Neural progenitor cell (in vitro differentiated cells): ENCODE data around the gene HEG1. TPM values are rescaled to one million over a fixed set of nuclear protein-coding genes. Genes with fewer than 3 reads are reported as not detected.

Experiments
- DNase-seq: peaks from one replicate; pipeline ENCODE4 v3.0.0-alpha.2; 2016; ENCODE audit warnings: low spot score
- H2AFZ ChIP-seq: fragments of 200-600 bp; sonication (generic); replicated peaks from 2 replicates; pipeline ENCODE4 v1.6.1; 2016; ENCODE audit warnings: antibody characterized with exemption
- H3F3A ChIP-seq: fragments of 200-600 bp; sonication (generic); 2 replicates; pipeline ENCODE4 v1.6.1; 2016; ENCODE audit warnings: antibody characterized with exemption, low read depth
- H3K27ac ChIP-seq: fragments of 200-600 bp; sonication (generic); 2 replicates; pipeline ENCODE4 v1.5.1; 2016; ENCODE audit warnings: mild to moderate bottlenecking
- H3K27me3 ChIP-seq: fragments of 200-600 bp; sonication (generic); 2 replicates; pipeline ENCODE4 v1.6.1; 2016; ENCODE audit warnings: mild to moderate bottlenecking, moderate library complexity
- H3K36me3 ChIP-seq: fragments of 200-600 bp; sonication (generic); 2 replicates; pipeline ENCODE4 v1.5.1; 2016
- H3K4me1 ChIP-seq: fragments of 200-600 bp; sonication (generic); 2 replicates; pipeline ENCODE4 v1.6.1; 2016; ENCODE audit warnings: mixed run types
- H3K4me2 ChIP-seq: fragments of 200-600 bp; sonication (generic); 2 replicates; pipeline ENCODE4 v1.6.1; 2016
- H3K4me3 ChIP-seq: fragments of 200-600 bp; sonication (generic); 2 replicates; pipeline ENCODE4 v1.5.1; 2016
- H3K79me2 ChIP-seq: fragments of 200-600 bp; sonication (generic); 2 replicates; pipeline ENCODE4 v1.6.1; 2016; ENCODE audit warnings: low read depth
- H3K9ac ChIP-seq: fragments of 200-600 bp; sonication (generic); 2 replicates; pipeline ENCODE4 v1.6.1; 2016
- H3K9me3 ChIP-seq: fragments of 200-600 bp; sonication (generic); 2 replicates; pipeline ENCODE4 v1.5.1; 2016; ENCODE audit warnings: low read depth
- H4K20me1 ChIP-seq: fragments of 200-600 bp; sonication (generic); 2 replicates; pipeline ENCODE4 v1.6.1; 2016; ENCODE audit warnings: low read depth
- H3K27ac Mint-ChIP-seq: 3 replicates; pipeline ENCODE4 v1.8.0; 2021; ENCODE audit warnings: mixed read lengths
- H3K27me3 Mint-ChIP-seq: 2 replicates; pipeline ENCODE4 v1.8.0; 2022; ENCODE audit warnings: low read depth, mild to moderate bottlenecking, inconsistent platforms, moderate library complexity, mixed read lengths; ENCODE audit not compliant: insufficient read depth
- H3K36me3 Mint-ChIP-seq: 3 replicates; pipeline ENCODE4 v1.8.0; 2021; ENCODE audit warnings: mixed read lengths
- H3K4me1 Mint-ChIP-seq: 3 replicates; pipeline ENCODE4 v1.8.0; 2021; ENCODE audit warnings: mixed read lengths
- H3K4me3 Mint-ChIP-seq: 3 replicates; pipeline ENCODE4 v1.8.0; 2021; ENCODE audit warnings: mild to moderate bottlenecking, moderate library complexity, mixed read lengths
- H3K9me3 Mint-ChIP-seq: 3 replicates; pipeline ENCODE4 v1.8.0; 2020; ENCODE audit warnings: mixed read lengths
- EZH2 ChIP-seq: fragments of 200-600 bp; sonication (generic); IDR thresholded peaks from 2 replicates; pipeline ENCODE4 v1.6.1; 2017; ENCODE audit warnings: antibody characterized with exemption, mild to moderate bottlenecking, moderate library complexity
- EZH2phosphoT487 ChIP-seq: fragments of 200-600 bp; sonication (generic); IDR thresholded peaks from 2 replicates; pipeline ENCODE4 v1.6.1; 2017; ENCODE audit warnings: antibody characterized with exemption
- total RNA-seq: library from RNA; depleted of rRNA; stranded (reverse); fragments of >200 nt; gene quantifications from 2 replicates; pipeline ENCODE4 v1.2.3, GENCODE V29; 2015; ENCODE audit warnings: low replicate concordance
- TF ChIP-seq, protein P1 (sequence below): fragments of 200-600 bp; sonication (generic); IDR thresholded peaks from 2 replicates; pipeline ENCODE4 v1.5.1; 2017; ENCODE audit warnings: antibody characterized with exemption, mild to moderate bottlenecking

HEG1 gene
- total RNA-seq, 1 donor from 2014 or later, result 11.4 TPM

DNA sequence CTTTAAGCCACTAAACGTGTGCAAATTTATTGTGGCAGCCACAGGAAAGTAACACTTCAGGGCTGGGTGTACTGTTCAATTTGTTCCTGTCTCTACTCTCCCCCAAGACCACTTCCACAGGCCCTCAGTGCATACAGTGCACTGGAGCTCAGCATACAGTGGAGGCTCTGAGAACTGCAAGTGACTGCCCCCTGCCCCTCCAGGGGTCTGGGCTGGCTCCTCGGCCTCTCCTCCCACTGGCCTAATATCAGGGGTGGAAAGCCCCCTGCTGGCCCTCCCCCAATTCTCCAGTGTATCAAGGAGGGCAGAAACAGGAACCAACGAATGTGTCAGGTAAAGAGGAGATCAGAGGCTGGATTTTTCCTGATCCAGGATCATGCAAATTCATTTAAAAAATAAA lies 19.9 kb upstream of the HEG1 start:
- peaks cover 23% of the 10 kb centered on the region for H3K4me1 Mint-ChIP-seq
- Histone ChIP-seq H3K4me3 (no peak overlapping the region), H3K4me1 (peaks cover 13% of the 10 kb centered on the region), H3K9me3 (no peaks in the 10 kb centered on the region), H4K20me1 (no peaks in the 10 kb centered on the region), H3K27me3 (no peaks in the 10 kb centered on the region), H3F3A (no peaks in the 10 kb centered on the region), H3K79me2 (no peaks in the 10 kb centered on the region), H2AFZ (peak overlapping the region; percentile 72), H3K36me3 (no peaks in the 10 kb centered on the region), H3K4me2 (no peak overlapping the region), H3K27ac (no peak overlapping the region), H3K9ac (no peak overlapping the region)
- no peaks in the 10 kb centered on the region for H3K9me3 Mint-ChIP-seq
- H3K4me3 Mint-ChIP-seq, result no peak overlapping the region
- H3K27ac Mint-ChIP-seq, result no peak overlapping the region
- peak; percentile 51 for DNase-seq
- no peaks in the 10 kb centered on the region for H3K36me3 Mint-ChIP-seq
- no peak for TF ChIP-seq EZH2
- TF ChIP-seq, protein P1, sequence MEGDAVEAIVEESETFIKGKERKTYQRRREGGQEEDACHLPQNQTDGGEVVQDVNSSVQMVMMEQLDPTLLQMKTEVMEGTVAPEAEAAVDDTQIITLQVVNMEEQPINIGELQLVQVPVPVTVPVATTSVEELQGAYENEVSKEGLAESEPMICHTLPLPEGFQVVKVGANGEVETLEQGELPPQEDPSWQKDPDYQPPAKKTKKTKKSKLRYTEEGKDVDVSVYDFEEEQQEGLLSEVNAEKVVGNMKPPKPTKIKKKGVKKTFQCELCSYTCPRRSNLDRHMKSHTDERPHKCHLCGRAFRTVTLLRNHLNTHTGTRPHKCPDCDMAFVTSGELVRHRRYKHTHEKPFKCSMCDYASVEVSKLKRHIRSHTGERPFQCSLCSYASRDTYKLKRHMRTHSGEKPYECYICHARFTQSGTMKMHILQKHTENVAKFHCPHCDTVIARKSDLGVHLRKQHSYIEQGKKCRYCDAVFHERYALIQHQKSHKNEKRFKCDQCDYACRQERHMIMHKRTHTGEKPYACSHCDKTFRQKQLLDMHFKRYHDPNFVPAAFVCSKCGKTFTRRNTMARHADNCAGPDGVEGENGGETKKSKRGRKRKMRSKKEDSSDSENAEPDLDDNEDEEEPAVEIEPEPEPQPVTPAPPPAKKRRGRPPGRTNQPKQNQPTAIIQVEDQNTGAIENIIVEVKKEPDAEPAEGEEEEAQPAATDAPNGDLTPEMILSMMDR, result peak; percentile 29
- peaks cover 13% of the 10 kb centered on the region for H3K27me3 Mint-ChIP-seq

DNA sequence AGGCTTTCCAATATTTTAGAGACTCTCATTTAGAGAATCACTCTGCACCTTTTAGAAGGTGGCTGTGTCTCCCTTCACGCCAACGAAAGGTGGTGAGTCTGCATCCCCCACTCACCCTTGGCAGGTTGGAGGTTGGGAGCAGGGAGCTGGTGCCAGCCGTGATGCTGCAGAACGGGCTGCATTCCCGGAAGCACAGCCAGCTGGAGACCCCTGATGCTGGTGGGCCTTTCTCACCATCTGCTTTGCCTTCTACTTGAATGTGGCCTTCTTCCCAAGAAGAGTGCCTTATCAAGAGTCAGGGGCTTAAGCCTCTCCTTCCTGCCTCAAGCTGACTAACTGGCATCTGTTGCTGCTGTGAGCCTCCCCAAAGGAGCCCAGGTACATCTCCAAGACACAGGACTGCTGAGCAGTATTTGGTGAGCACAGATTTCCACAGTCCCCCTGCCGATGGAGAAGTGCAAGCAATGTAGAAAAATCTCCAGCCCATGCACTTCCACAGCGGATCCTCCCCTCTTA lies 17.7 kb upstream of the HEG1 start:
- no peak for DNase-seq
- H2AFZ ChIP-seq, result no peak overlapping the region
- Mint-ChIP-seq H3K27me3 (peaks cover 17% of the 10 kb centered on the region), H3K4me1 (peaks cover 23% of the 10 kb centered on the region), H3K27ac (no peak overlapping the region), H3K4me3 (no peak overlapping the region), H3K36me3 (no peaks in the 10 kb centered on the region), H3K9me3 (no peaks in the 10 kb centered on the region)
- no peaks in the 10 kb centered on the region for H3K79me2 ChIP-seq
- peaks cover 13% of the 10 kb centered on the region for H3K4me1 ChIP-seq
- H3K4me2 ChIP-seq, result no peak overlapping the region
- H3K9ac ChIP-seq, result no peak overlapping the region
- no peaks in the 10 kb centered on the region for H3F3A ChIP-seq
- no peaks in the 10 kb centered on the region for H3K9me3 ChIP-seq
- TF ChIP-seq EZH2phosphoT487 (no peak), EZH2 (no peak)
- TF ChIP-seq, protein P1, result no peak
- no peaks in the 10 kb centered on the region for H4K20me1 ChIP-seq
- no peaks in the 10 kb centered on the region for H3K36me3 ChIP-seq
- no peak overlapping the region for H3K4me3 ChIP-seq
- no peaks in the 10 kb centered on the region for H3K27me3 ChIP-seq
- H3K27ac ChIP-seq, result no peak overlapping the region

DNA sequence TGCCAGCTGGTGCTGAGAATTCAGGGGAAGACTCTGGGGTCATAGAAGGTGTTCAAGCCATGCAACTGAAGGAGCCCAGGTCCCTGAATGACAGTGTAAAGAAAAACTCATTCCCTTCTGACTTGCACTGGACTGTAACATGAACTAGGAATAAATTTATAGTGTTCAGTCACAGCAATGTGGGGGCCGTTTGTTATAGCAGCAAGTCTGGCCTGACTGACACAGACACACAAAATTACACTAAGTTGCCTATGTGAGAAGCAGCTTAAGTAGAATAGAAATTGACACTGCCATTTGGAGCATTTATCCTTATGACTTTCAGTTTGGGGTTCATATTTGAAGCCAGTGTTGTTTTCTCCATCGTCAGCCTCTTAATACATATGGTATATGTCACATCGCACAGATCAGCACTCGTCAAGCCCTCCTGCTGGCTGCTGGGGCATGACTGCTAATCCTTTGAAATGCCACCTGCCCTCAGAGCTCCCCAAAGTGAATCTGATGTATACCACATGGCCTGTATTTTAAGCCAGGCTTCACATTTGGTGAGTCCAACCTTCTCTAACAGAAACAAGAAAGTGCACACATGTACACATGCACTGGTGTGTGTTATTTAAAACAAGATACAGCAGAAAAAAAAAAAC lies 17.1 kb upstream of the HEG1 start:
- TF ChIP-seq EZH2 (no peak), EZH2phosphoT487 (no peak)
- TF ChIP-seq, protein P1, result no peak
- H3K27me3 ChIP-seq, result no peaks in the 10 kb centered on the region
- H2AFZ ChIP-seq, result no peak overlapping the region
- no peaks in the 10 kb centered on the region for H3K9me3 ChIP-seq
- H3K27me3 Mint-ChIP-seq, result peaks cover 17% of the 10 kb centered on the region
- no peak for DNase-seq
- no peaks in the 10 kb centered on the region for H3K36me3 ChIP-seq
- H3K79me2 ChIP-seq, result no peaks in the 10 kb centered on the region
- H3K4me2 ChIP-seq, result no peak overlapping the region
- H3K4me1 Mint-ChIP-seq, result peaks cover 19% of the 10 kb centered on the region
- no peak overlapping the region for H3K27ac Mint-ChIP-seq
- no peak overlapping the region for H3K27ac ChIP-seq
- peaks cover 13% of the 10 kb centered on the region for H3K4me1 ChIP-seq
- no peaks in the 10 kb centered on the region for H3F3A ChIP-seq
- no peak overlapping the region for H3K9ac ChIP-seq
- no peaks in the 10 kb centered on the region for H3K36me3 Mint-ChIP-seq
- no peak overlapping the region for H3K4me3 Mint-ChIP-seq
- H3K9me3 Mint-ChIP-seq, result no peaks in the 10 kb centered on the region
- no peaks in the 10 kb centered on the region for H4K20me1 ChIP-seq
- H3K4me3 ChIP-seq, result no peak overlapping the region
